ENCODE measurements around the gene ZNF398.

GRCh38 chr7:149224352-149224751, 77.1 kb downstream of the ZNF398 start:
- TF ChIP-seq TAF1 (IDR thresholded peaks at IDR 0.05; ENCODE audit: low read depth) (no peak), CREB1 (IDR thresholded peaks at IDR 0.05; ENCODE audit: low read depth) (no peak), RAD21 (IDR thresholded peaks at IDR 0.05; ENCODE audit: low read depth) (no peak), CEBPB (IDR thresholded peaks at IDR 0.05) (no peak), YY1 (IDR thresholded peaks at IDR 0.05; ENCODE audit: low read depth) (no peak), MAX (IDR thresholded peaks at IDR 0.05) (no peak), EGR1 (IDR thresholded peaks at IDR 0.05) (no peak), EP300 (IDR thresholded peaks at IDR 0.05; ENCODE audit: borderline replicate concordance) (no peak), FOXM1 (IDR thresholded peaks at IDR 0.05; ENCODE audit: borderline replicate concordance, low read depth) (no peak), TEAD4 (IDR thresholded peaks at IDR 0.05) (no peak), NFIC (IDR thresholded peaks at IDR 0.05) (no peak)
- TF ChIP-seq, protein P1, sequence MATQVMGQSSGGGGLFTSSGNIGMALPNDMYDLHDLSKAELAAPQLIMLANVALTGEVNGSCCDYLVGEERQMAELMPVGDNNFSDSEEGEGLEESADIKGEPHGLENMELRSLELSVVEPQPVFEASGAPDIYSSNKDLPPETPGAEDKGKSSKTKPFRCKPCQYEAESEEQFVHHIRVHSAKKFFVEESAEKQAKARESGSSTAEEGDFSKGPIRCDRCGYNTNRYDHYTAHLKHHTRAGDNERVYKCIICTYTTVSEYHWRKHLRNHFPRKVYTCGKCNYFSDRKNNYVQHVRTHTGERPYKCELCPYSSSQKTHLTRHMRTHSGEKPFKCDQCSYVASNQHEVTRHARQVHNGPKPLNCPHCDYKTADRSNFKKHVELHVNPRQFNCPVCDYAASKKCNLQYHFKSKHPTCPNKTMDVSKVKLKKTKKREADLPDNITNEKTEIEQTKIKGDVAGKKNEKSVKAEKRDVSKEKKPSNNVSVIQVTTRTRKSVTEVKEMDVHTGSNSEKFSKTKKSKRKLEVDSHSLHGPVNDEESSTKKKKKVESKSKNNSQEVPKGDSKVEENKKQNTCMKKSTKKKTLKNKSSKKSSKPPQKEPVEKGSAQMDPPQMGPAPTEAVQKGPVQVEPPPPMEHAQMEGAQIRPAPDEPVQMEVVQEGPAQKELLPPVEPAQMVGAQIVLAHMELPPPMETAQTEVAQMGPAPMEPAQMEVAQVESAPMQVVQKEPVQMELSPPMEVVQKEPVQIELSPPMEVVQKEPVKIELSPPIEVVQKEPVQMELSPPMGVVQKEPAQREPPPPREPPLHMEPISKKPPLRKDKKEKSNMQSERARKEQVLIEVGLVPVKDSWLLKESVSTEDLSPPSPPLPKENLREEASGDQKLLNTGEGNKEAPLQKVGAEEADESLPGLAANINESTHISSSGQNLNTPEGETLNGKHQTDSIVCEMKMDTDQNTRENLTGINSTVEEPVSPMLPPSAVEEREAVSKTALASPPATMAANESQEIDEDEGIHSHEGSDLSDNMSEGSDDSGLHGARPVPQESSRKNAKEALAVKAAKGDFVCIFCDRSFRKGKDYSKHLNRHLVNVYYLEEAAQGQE (IDR thresholded peaks at IDR 0.05; ENCODE audit: low read depth): no peak

Measured in Ishikawa (cell line).